Stimulated activated naive B cell treated with anti-CD40 and anti-IgM and Interleukin-4, amounts not matched to agents 10 μg/mL and 1 μg/mL and 100 μg/mL, for 72 hours (primary cell): ENCODE data around the gene NKG7.
"Not testable (repeated sequence)": the region's sequence is repeated elsewhere in the genome, so short reads cannot be mapped to it uniquely, and the experiment has no call there.

Source experiments
- ATAC-seq, 2 donors: fragments of 150-1000 bp; cut with Tn5 transposase; replicated peaks; 2 replicates each; pipeline ENCODE4 v1.10.0; 2021; ENCODE audit warnings: moderate library complexity in 1 of 2
- DNase-seq: peaks from one replicate; pipeline ENCODE4 v3.0.0; 2021
- H3K27ac Mint-ChIP-seq: one replicate; pipeline ENCODE4 v1.8.0; 2022; ENCODE audit warnings: mild to moderate bottlenecking, mixed read lengths
- H3K27me3 Mint-ChIP-seq, 2 donors: one replicate each; pipeline ENCODE4 v1.8.0; 2022; ENCODE audit warnings: mixed read lengths in 2 of 2
- H3K36me3 Mint-ChIP-seq, 2 donors: one replicate each; pipeline ENCODE4 v1.8.0; 2022; ENCODE audit warnings: mixed read lengths in 2 of 2, mild to moderate bottlenecking in 1 of 2
- H3K4me1 Mint-ChIP-seq, 2 donors: one replicate each; pipeline ENCODE4 v1.8.0; 2022; ENCODE audit warnings: mixed read lengths in 2 of 2, mild to moderate bottlenecking in 1 of 2
- H3K4me3 Mint-ChIP-seq, 2 donors: one replicate each; pipeline ENCODE4 v1.8.0; 2022; ENCODE audit warnings: mild to moderate bottlenecking in 2 of 2, mixed read lengths in 2 of 2, moderate library complexity in 1 of 2
- H3K9me3 Mint-ChIP-seq, 2 donors: one replicate each; pipeline ENCODE4 v1.8.0; 2022; ENCODE audit warnings: mixed read lengths in 2 of 2, mild to moderate bottlenecking in 1 of 2

The NKG7 gene

GRCh38 chr19:51372649-51373504, at the start of gene NKG7:
NKG7 (minus strand) TSS chr19:51372654; CDS start chr19:51372535, 119 bp downstream.
- ATAC-seq (peak; percentile 61 to 67), DNase-seq (peak; percentile 55)
- peak within 1 kb of the TSS; percentile 15 to 37 for H3K4me3 Mint-ChIP-seq
- H3K27ac Mint-ChIP-seq, result peak within 1 kb of the TSS; percentile 82
- H3K4me1 Mint-ChIP-seq, result peaks cover 46 to 63% of the 10 kb centered on the region in 2 donors
- peaks cover 2 to 13% of the 10 kb centered on the region in 2 donors for H3K36me3 Mint-ChIP-seq
- H3K27me3 Mint-ChIP-seq, result no peaks in the 10 kb centered on the region
- no peaks in the 10 kb centered on the region for H3K9me3 Mint-ChIP-seq

- peak; percentile 82 for DNase-seq
- Mint-ChIP-seq H3K9me3 (peaks cover 0 to 3% of the 10 kb centered on the region in 2 donors), H3K27ac (peak overlapping the region; percentile 69), H3K4me3 (peak overlapping the region; percentile 36 to 76), H3K27me3 (peaks cover 5 to 12% of the 10 kb centered on the region in 2 donors), H3K4me1 (peaks cover 26 to 54% of the 10 kb centered on the region in 2 donors), H3K36me3 (peaks cover 2 to 3% of the 10 kb centered on the region in 2 donors)
- ATAC-seq, result no peak
Measured at GRCh38 chr19:51422053-51422448, 49.6 kb upstream of the NKG7 start.

- H3K9me3 Mint-ChIP-seq, result peaks cover 0 to 3% of the 10 kb centered on the region in 2 donors
- ATAC-seq, result no peak
- DNase-seq, result no peak
- H3K4me3 Mint-ChIP-seq, result peak overlapping the region; percentile 36 to 76
- peak overlapping the region; percentile 69 for H3K27ac Mint-ChIP-seq
- H3K4me1 Mint-ChIP-seq, result peaks cover 32 to 54% of the 10 kb centered on the region in 2 donors
- peaks cover 2 to 5% of the 10 kb centered on the region in 2 donors for H3K36me3 Mint-ChIP-seq
- H3K27me3 Mint-ChIP-seq, result peaks cover 5 to 8% of the 10 kb centered on the region in 2 donors
Measured at GRCh38 chr19:51421229-51422052, 49.0 kb upstream of the NKG7 start.

- DNase-seq, H3K27ac Mint-ChIP-seq, H3K4me3 Mint-ChIP-seq, H3K36me3 Mint-ChIP-seq, H3K27me3 Mint-ChIP-seq, ATAC-seq, H3K9me3 Mint-ChIP-seq: not testable (repeated sequence)
- peaks cover 36 to 62% of the 10 kb centered on the region in 2 donors for H3K4me1 Mint-ChIP-seq
Measured at GRCh38 chr19:51420511-51420910, 48.1 kb upstream of the NKG7 start.

GRCh38 chr19:51418707-51419106, 46.3 kb upstream of the NKG7 start:
- DNase-seq, result peak; percentile 43
- peaks cover 0 to 3% of the 10 kb centered on the region in 2 donors for H3K9me3 Mint-ChIP-seq
- H3K36me3 Mint-ChIP-seq, result peaks cover 14 to 20% of the 10 kb centered on the region in 2 donors
- peak overlapping the region; percentile 3 to 29 for H3K4me3 Mint-ChIP-seq
- peaks cover 45 to 78% of the 10 kb centered on the region in 2 donors for H3K4me1 Mint-ChIP-seq
- peak; percentile 4 to 38 for ATAC-seq
- peaks cover 5 to 8% of the 10 kb centered on the region in 2 donors for H3K27me3 Mint-ChIP-seq
- H3K27ac Mint-ChIP-seq, result peak overlapping the region; percentile 85

- peak overlapping the region; percentile 91 to 97 for H3K4me3 Mint-ChIP-seq
Measured at GRCh38 chr19:51417810-51418157, 45.3 kb upstream of the NKG7 start.

GRCh38 chr19:51417107-51417809, 44.8 kb upstream of the NKG7 start, which contains the start of gene SIGLEC10:
SIGLEC10 (minus strand) TSS chr19:51417642; CDS start chr19:51417581, 61 bp downstream.
- H3K27me3 Mint-ChIP-seq, result peaks cover 4 to 5% of the 10 kb centered on the region in 2 donors
- DNase-seq (peak; percentile 85), ATAC-seq (peak; percentile 84 to 89)
- H3K27ac Mint-ChIP-seq, result peak within 1 kb of the TSS; percentile 96
- H3K9me3 Mint-ChIP-seq, result peaks cover 0 to 3% of the 10 kb centered on the region in 2 donors
- H3K4me3 Mint-ChIP-seq, result peak within 1 kb of the TSS; percentile 91 to 97
- H3K4me1 Mint-ChIP-seq, result peaks cover 45 to 91% of the 10 kb centered on the region in 2 donors
- H3K36me3 Mint-ChIP-seq, result peaks cover 19 to 35% of the 10 kb centered on the region in 2 donors

More at GRCh38 chr19:51417810-51418157, 45.3 kb upstream of the NKG7 start:
- DNase-seq, result no peak
- Mint-ChIP-seq H3K36me3 (peaks cover 16 to 29% of the 10 kb centered on the region in 2 donors), H3K27me3 (peaks cover 4 to 5% of the 10 kb centered on the region in 2 donors), H3K9me3 (peaks cover 0 to 3% of the 10 kb centered on the region in 2 donors), H3K4me1 (peaks cover 45 to 86% of the 10 kb centered on the region in 2 donors), H3K27ac (peak overlapping the region; percentile 96)
- ATAC-seq, result peak; percentile 67 to 76

- Mint-ChIP-seq H3K4me1 (peaks cover 41 to 85% of the 10 kb centered on the region in 2 donors), H3K36me3 (peaks cover 22 to 38% of the 10 kb centered on the region in 2 donors), H3K27ac (peak overlapping the region; percentile 96), H3K4me3 (peak overlapping the region; percentile 91 to 97)
- not testable (repeated sequence) for H3K27me3 Mint-ChIP-seq, DNase-seq, H3K9me3 Mint-ChIP-seq, ATAC-seq
Measured at GRCh38 chr19:51416422-51416821, 44.0 kb upstream of the NKG7 start.

GRCh38 chr19:51415187-51415586, 42.7 kb upstream of the NKG7 start:
- no peak for DNase-seq
- H3K4me1 Mint-ChIP-seq, result peaks cover 36 to 76% of the 10 kb centered on the region in 2 donors
- H3K27me3 Mint-ChIP-seq, result no peaks in the 10 kb centered on the region
- no peak for ATAC-seq
- H3K36me3 Mint-ChIP-seq, result peaks cover 33 to 47% of the 10 kb centered on the region in 2 donors
- H3K9me3 Mint-ChIP-seq, result peaks cover 0 to 2% of the 10 kb centered on the region in 2 donors
- H3K4me3 Mint-ChIP-seq, result peak overlapping the region; percentile 29 to 97
- H3K27ac Mint-ChIP-seq, result no peak overlapping the region

- H3K4me1 Mint-ChIP-seq, result peaks cover 23 to 74% of the 10 kb centered on the region in 2 donors
Measured at GRCh38 chr19:51410950-51411748, 38.7 kb upstream of the NKG7 start.

GRCh38 chr19:51407511-51408131, 35.2 kb upstream of the NKG7 start:
- Mint-ChIP-seq H3K36me3 (peaks cover 18 to 20% of the 10 kb centered on the region in 2 donors), H3K9me3 (peaks cover 3 to 7% of the 10 kb centered on the region in 2 donors), H3K4me1 (peaks cover 12 to 43% of the 10 kb centered on the region in 2 donors), H3K27me3 (no peaks in the 10 kb centered on the region), H3K4me3 (no peak overlapping the region), H3K27ac (no peak overlapping the region)
- ATAC-seq (peak; percentile 59 to 63), DNase-seq (no peak)

More at GRCh38 chr19:51410950-51411748, 38.7 kb upstream of the NKG7 start:
- H3K36me3 Mint-ChIP-seq, result peaks cover 31 to 44% of the 10 kb centered on the region in 2 donors
- H3K4me3 Mint-ChIP-seq, result no peak overlapping the region
- DNase-seq, result no peak
- no peaks in the 10 kb centered on the region for H3K9me3 Mint-ChIP-seq
- no peaks in the 10 kb centered on the region for H3K27me3 Mint-ChIP-seq
- no peak for ATAC-seq
- H3K27ac Mint-ChIP-seq, result peak overlapping the region; percentile 47

GRCh38 chr19:51402117-51402516, 29.7 kb upstream of the NKG7 start:
- peak overlapping the region; percentile 16 for H3K27ac Mint-ChIP-seq
- DNase-seq, result no peak

More at GRCh38 chr19:51402117-51402516, 29.7 kb upstream of the NKG7 start:
- no peaks in the 10 kb centered on the region for H3K27me3 Mint-ChIP-seq
- ATAC-seq, result no peak
- H3K36me3 Mint-ChIP-seq, result peaks cover 8 to 14% of the 10 kb centered on the region in 2 donors
- peaks cover 3 to 17% of the 10 kb centered on the region in 2 donors for H3K4me1 Mint-ChIP-seq
- H3K4me3 Mint-ChIP-seq, result no peak overlapping the region
- H3K9me3 Mint-ChIP-seq, result peaks cover 10 to 15% of the 10 kb centered on the region in 2 donors
